Right lung (tissue), 5 donors: ENCODE results near the gene MRPS15. TPM values are rescaled to one million over a fixed set of nuclear protein-coding genes. Genes with fewer than 3 reads are reported as not detected.

Experiments used
- DNase-seq, 2 donors: peaks; one replicate each; pipeline ENCODE4 v3.0.0-alpha.2; 2013
- polyA plus RNA-seq, 5 donors: library from polyadenylated mRNA; unstranded; fragments of 120-200 nt; gene quantifications; one replicate each; pipeline versions ENCODE4 v1.2.1 to v1.2.3, GENCODE V29; 2013; ENCODE audit warnings: inconsistent platforms in 1 of 5, low replicate concordance in 1 of 5; ENCODE audit not compliant: insufficient read length in 5 of 5, insufficient read depth in 1 of 5

Gene MRPS15
- polyA plus RNA-seq, 5 donors: 48.0 to 65.1 (median 60.9) TPM

DNA sequence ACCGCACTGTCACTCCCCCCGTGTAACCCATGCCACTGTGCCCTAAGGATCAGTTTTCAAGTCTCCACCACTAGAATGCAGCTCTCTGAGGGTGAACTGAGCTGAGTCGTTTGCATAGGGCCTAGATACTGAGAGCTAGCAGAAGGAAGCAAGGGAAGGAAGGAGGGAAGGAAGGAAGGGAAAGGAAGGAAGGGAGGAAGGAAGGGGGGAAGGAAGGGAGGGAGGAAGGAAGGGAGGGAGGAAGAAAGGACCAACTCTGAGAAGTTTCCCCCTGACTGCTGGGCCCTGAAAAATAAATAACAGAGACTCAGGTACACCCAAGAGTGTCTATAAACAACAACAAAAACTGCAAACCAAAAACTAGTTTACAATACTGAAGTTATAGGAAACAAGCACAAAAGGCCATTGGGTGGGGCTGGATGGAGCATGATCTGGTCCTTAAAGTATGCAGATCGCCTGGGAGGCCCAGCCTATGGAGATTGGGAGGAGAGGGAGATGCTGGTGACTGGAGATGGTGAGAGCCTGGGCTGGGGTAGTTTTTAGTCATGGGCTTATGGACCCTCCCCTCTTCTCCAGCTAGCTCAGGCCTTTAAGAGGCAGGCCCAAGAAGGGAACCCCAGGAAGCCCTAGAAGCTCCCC is 1.7 kb upstream of the MRPS15 start:
- no peak for DNase-seq

DNA sequence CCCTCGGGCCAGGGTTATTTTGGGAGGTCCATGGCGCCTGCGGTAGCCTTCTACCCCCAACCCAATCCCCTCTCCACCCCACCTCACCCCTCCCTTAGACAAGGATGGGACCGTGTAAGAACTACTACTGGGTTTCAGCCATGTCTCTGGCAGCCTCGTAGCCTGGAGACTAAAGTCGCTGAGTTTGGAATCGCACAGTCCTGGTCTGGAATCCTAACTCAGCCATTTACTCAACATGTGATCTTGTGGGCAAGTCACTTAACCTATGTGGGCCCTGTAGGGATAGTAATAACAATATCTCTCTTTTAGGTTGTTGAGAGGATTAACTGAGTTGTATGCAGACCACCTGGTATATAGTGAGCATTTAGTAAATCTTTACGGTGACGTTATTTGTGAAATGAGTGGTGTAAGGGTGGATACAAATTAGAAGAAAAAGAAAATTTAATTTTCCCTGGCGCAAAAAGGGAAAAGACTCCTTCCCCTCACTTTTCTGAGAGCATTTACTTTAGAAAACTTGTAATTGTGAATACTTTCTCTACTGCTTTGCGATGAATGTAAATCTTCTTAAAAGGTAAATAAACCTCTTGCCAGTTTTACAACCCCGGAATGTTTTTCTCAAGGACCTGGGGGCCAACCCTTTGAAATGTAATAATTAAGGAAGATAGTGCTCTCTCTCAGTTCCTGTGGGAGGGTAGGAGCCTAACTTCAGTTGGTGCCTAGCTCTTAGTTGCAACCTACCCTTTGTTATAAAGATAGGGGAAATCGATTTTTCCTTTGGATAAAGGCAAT is 615 bp upstream of the MRPS15 start:
- no peak for DNase-seq

- no peak for DNase-seq
Measured at GRCh38 chr1:36463463-36463802, 751 bp downstream of the MRPS15 start.

DNA sequence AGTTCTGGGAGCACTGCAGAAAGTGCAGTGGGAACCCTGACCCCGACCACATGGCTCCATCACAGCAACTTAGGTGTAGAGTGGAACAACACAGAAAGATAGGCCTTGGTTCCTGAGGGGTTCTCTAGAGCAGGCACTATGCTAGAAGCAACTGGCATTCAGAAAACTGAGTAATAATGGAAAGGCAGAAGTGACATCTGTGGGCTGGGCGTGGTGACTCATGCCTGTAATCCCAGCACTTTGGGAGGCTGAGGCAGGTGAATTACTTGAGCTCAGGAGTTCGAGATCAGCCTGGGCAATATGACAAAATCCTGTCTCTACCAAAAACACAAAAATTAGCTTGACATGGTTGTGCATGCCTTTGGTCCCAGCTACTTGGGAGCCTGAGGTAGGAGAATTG is 5.3 kb downstream of the MRPS15 start:
- no peak for DNase-seq

GRCh38 chr1:36457691-36458090 is 6.5 kb downstream of the MRPS15 start:
- no peak for DNase-seq

GRCh38 chr1:36456391-36456928 is 7.7 kb downstream of the MRPS15 start:
- no peak for DNase-seq

DNA sequence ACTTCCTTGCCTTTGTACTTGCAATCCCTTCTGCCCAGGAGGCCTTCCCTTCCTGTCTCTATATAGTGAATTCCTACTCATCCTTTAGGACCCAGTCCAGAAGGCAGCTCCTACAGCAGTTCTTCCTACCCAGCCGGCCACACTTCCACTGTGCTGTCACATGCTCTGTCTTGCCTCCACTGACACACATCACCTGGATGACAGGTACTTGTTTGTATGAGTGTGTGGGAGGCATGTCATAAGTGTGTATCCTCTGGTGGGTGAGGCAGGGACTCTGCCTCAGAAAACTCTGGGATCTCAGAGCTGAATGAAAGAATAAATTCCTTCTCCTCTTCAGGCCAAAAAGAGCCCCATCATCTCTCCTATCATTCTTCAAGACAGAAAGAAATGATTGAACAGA is 8.8 kb downstream of the MRPS15 start:
- DNase-seq: no peak

DNA sequence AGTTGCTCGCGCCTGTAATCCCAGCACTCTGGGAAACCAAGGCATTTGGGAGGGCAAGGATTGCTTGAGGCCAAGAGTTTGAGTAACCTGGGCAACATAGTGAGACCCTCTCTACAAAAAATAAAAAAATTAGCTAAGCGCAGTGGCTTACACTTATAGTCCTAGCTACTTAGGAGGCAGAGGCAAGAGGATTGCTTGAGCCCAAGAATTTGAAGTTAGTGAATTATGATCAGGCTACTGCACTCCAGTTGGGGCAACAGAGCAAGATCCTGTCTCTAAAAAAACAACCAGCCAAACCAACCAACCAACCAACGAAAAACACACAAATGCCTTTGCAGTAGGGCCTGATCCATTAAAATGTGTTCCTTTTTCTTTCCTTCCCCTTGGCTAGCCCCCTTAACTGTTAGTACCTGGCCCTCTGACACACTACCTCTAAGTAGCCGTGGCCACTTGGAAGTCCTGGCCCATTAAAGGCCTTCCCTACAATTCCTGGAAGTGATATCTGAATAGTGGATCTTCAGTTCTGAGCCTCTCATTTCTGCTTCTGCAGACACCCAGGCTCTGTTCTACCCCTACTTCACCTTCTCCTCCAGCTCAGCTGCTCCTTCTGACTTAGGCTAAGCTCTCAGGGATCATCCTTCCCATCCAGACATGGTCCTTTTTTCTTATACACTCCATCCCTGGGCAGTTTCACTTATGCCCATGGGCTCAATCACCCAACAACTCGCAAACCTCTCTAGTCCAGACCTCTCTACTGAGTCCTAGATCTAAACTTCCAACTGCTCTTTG is 10.4 kb downstream of the MRPS15 start:
- no peak for DNase-seq

DNA sequence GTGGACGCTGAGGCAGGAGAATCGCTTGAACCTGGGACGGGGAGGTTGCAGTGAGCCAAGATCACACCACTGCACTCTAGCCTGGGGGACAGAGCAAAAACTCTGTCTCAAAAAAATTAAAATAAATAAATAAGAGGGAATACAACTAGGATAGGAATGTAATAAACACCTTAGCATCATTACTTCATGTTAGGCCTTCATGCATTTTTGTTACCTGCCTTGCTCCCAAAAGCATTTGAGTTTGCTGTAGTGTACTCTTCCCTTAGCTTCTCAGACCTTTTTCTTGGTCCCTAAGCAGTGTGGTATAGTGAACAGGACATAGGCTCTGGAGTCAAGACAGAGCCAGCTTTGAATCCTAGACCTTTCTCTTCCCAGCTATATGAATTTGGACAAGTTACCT is 11.1 kb downstream of the MRPS15 start:
- DNase-seq: no peak

DNA sequence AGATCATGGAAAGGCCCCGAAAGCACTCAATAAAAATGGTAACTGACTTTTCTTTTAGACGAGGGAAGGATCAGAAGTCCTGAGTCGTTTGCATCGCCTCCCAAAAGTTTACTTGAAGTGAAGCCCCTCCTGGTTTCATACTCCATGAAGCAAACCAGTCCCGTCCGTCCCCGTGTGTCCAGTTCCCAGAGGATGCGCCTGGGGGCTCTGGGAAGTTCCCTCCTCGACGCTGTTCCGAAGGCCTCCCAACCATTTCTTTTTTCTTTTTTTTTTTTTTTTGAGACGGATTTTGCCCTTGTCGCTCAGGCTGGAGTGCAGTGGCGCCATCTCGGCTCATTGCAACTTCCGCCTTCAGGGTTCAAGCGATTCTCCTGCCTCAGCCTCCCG is 13.3 kb downstream of the MRPS15 start:
- DNase-seq: no peak

DNA sequence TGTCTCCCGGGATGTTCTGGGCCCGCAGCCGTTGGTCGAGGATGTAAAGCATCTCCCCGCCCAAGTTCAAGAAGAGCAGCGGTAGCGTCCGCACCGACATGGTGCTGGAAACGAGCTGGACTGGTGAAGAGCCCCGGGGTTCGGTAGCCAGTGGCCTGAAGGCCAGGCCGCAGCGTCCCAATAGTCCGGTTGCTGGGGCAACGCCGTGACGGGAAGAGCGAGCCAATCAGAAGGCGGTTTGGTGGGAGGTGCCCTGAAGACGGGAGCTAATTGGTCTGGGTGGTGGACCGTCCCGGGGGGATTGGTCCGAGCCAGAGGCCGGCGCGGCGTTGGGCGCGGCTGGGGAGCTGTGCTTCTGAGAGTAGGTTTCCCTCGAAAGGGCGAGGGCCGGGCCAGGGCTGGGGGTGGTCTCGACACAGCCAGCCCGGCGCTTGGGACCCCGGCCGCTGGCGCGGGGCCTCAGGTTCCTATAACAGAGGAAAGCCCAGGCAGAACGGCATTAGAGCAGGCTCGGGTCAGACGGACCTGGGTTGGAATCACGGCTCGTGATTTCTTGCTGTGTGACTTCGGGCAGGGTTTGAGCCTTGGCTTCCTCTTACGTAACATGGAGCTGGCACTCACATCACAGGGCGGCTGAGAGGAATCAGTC is 13.8 kb downstream of the MRPS15 start, which contains the start of gene OSCP1:
Gene OSCP1 (minus strand): TSS at position 182 of the 649 bp plus-strand sequence. CDS start 82 bp downstream, at position 100.
- DNase-seq: peak; percentile 97

- DNase-seq: no peak
Measured at GRCh38 chr1:36448530-36449056, 15.6 kb downstream of the MRPS15 start.

DNA sequence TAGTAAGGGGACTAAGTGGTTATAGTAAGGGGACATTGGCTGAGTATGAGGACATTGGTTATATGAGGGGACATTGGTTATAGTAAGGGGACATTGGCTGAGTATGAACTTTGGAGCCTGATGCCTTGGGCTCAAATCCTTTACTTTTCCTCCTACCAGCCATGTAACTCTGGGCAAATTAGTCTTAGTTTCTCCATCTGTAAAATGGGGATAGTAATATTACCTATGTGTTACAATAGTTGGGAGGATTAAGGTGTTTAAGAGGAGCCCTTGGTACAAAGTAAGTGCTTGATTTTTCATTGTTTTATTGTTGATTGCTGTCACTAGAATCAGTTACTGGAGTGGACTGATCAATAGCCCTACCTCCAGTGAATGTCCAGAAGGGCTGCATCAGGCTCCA is 16.7 kb downstream of the MRPS15 start:
- no peak for DNase-seq

GRCh38 chr1:36446746-36447145 is 17.4 kb downstream of the MRPS15 start:
- no peak for DNase-seq

DNA sequence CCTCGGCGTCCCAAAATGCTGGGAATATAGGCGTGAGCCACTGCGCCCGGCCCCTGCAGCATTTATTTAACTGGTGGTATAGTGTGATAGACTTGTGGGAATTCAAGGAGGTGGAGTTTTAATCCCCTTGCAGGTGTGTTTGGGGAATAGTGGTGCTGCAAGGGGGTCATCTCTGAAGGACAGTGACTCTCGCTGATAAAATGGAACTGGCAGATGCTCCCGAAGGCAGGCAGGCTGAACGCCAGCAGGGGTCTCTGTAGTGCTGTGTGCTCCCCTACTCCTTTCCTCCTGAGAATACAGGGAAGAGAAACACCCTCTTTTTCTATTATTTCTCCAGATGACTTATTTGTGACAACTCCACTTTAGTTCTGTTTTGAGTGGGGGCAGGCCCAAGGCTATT is 17.9 kb downstream of the MRPS15 start:
- DNase-seq: no peak

DNA sequence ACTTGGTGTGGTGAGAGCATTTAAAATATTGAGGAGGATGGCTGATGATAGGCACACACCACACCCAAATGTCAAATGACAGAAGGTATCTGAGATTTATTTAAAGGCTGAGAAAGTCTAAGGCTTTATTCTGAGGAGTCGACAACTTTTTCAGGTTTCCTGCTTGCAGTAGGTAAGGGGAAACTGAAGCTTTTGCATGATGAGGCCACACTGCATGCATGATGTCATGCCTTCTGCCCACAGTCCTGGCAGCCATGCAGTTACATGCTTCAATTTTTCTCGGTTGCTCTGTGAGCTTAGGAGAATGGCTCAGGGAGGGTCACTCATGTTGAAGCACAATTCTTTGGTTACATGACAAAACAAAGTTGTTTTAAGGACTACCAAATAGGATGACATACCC is 20.9 kb downstream of the MRPS15 start:
- no peak for DNase-seq

DNA sequence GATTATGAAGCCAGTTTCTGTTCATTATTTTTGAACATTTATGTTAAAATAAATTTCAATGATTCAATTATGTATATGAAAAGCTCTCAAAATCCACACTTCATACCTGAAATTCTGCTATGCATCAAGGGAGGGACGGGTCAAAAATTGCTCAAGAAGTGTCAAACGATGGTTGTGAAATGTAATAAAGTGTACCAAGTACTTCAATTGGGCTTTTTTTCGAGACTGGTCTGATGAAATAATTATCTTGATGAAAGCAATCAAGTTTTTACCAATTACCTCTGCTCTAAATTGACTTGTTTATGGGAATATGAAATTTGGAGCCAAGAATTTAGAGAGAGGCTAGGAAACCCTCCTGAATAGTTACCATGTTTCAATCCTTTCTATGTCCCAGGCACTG is 21.8 kb downstream of the MRPS15 start:
- no peak for DNase-seq

- DNase-seq: no peak
Measured at GRCh38 chr1:36440646-36441045, 23.5 kb downstream of the MRPS15 start.

DNA sequence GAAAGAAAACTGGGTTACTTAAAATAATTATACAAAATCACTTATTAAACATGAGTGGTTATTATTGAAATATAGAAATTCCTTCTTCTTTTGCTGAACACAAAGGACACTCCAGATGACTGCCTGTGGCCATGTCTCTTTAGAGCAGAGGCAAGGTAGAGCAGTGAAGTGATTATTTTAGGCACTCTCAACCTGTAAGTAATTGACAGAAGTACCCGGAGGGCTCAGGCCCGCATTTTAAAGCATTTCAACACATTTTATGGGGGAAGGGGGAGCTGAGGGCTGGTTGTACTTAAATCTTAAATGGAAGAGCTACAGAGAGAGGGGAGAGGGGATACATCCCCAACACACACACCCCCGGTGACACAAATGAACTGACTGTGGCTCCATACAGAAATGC is 24.1 kb downstream of the MRPS15 start:
- no peak for DNase-seq

DNA sequence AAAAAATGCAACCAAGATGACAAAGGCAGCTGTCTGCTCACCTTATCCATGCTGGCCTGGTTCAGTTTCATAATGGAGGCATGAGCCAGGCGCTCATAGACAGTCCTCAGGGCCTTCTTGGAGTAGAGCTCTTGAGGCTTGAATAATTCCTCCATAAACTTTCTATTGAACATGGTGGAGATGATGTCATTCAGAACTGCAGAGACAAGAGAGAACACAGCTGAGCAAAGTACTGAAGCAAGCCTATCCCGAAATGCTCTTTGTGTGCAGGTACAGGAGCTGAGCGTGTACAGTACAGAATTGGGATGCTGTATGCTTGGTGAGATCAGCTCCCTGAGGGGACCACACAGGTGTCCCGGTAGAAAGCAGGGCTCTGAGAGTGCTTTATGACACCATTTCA is 25.5 kb downstream of the MRPS15 start:
- no peak for DNase-seq

- no peak for DNase-seq
Measured at GRCh38 chr1:36436821-36437220, 27.4 kb downstream of the MRPS15 start.

- DNase-seq: no peak
Measured at GRCh38 chr1:36433102-36433501, 31.1 kb downstream of the MRPS15 start.
